ES-I3 (cell line): Measurements from ENCODE around the gene SGCE.

Experiments used
- H3K36me3 ChIP-seq: 2 replicates; pipeline ENCODE4 v1.6.1; 2013; ENCODE audit warnings: mild to moderate bottlenecking, low read length, control low read depth, moderate library complexity; ENCODE audit not compliant: insufficient read depth
- H3K4me1 ChIP-seq: 2 replicates; pipeline ENCODE4 v1.6.1; 2013; ENCODE audit warnings: mild to moderate bottlenecking, control low read depth, low read length; ENCODE audit not compliant: insufficient read depth
- H3K9ac ChIP-seq: 2 replicates; pipeline ENCODE4 v1.6.1; 2013; ENCODE audit warnings: low read depth, mild to moderate bottlenecking, low read length, moderate library complexity
- H3K9me3 ChIP-seq: 2 replicates; pipeline ENCODE4 v1.6.1; 2013; ENCODE audit warnings: mild to moderate bottlenecking, low read length, moderate library complexity; ENCODE audit not compliant: control insufficient read depth, insufficient read depth

The SGCE gene

GRCh38 chr7:94588075-94588474 lies 67.9 kb downstream of the SGCE start:
- Histone ChIP-seq H3K9me3 (no peaks in the 10 kb centered on the region), H3K36me3 (no peaks in the 10 kb centered on the region; the same call in 1 of the 2 replicates), H3K9ac (no peak overlapping the region), H3K4me1 (no peaks in the 10 kb centered on the region)

DNA sequence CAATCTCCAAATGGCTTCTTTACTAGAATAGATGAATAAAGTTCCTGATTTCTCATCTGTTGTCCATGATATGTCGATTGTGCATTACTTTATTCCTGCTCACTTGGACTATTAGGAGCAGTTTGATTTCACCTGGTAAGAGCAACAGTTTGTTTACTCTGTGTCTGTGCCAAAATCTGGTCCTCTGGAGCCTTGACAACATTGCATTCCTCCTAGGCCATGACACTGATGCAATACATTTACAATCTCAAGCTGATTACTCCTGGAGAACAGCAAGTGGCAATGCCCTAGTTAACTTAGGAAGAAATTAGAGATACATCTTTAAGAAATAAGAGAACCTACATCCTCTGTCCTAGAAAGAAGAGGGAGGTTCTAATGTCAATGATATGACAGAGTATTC lies 71.8 kb downstream of the SGCE start:
- H3K9ac ChIP-seq = no peak overlapping the region
- no peaks in the 10 kb centered on the region for H3K9me3 ChIP-seq
- H3K36me3 ChIP-seq = no peaks in the 10 kb centered on the region

GRCh38 chr7:94580601-94581000 lies 75.3 kb downstream of the SGCE start:
- Histone ChIP-seq H3K9me3 (peaks cover 3% of the 10 kb centered on the region; the same call in 1 of the 2 replicates), H3K4me1 (no peaks in the 10 kb centered on the region), H3K36me3 (no peaks in the 10 kb centered on the region; the same call in 1 of the 2 replicates), H3K9ac (no peak overlapping the region)

More for the DNA sequence above, 71.8 kb downstream of the SGCE start:
- H3K4me1 ChIP-seq = no peaks in the 10 kb centered on the region

DNA sequence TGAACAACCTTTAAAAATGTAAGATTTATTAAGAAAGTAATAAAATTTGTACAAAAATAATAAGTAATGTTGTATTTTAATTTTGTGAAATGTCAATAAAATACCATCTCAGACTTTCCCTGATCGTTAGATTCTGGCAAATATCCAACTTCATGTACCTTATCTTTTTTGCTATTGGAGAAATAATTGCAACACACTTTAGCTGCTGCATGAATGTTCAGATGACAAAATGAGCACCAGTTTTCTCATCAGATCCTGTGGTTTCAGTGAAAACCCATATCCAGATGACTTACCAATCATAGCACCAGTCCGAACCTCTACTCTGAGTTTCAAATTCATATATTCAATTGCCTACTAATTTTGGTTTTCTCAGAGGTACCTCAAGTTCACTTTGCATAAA lies 76.5 kb downstream of the SGCE start:
- peaks cover 3% of the 10 kb centered on the region; the same call in 1 of the 2 replicates for H3K9me3 ChIP-seq
- no peaks in the 10 kb centered on the region; the same call in 1 of the 2 replicates for H3K36me3 ChIP-seq
- no peak overlapping the region for H3K9ac ChIP-seq
- H3K4me1 ChIP-seq = no peaks in the 10 kb centered on the region

- no peaks in the 10 kb centered on the region for H3K4me1 ChIP-seq
- no peaks in the 10 kb centered on the region; the same call in 1 of the 2 replicates for H3K36me3 ChIP-seq
- no peak overlapping the region for H3K9ac ChIP-seq
Observed at GRCh38 chr7:94578614-94579013, 77.3 kb downstream of the SGCE start.

DNA sequence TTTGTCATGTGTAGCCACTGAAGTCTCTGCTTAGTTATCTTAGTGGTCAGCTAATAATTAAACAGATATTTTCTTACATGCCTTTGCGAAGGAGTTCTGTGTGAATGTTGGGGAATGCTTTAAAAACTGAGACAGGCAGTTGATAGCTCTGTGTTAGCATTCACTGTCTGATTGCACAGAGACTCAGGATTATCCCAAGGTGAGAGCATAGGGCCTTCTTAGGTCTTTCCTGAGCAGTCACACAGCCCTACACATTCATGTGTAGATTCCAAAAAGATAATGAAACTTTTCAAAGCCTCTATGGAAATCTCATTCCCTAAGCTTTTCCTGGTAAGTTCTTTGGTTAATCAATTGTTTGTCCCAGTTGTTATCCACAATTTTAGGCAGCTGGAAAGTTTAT lies 78.6 kb downstream of the SGCE start:
- H3K9ac ChIP-seq = no peak overlapping the region
- H3K36me3 ChIP-seq = no peaks in the 10 kb centered on the region; the same call in 1 of the 2 replicates

More at GRCh38 chr7:94578614-94579013, 77.3 kb downstream of the SGCE start:
- H3K9me3 ChIP-seq = peaks cover 3% of the 10 kb centered on the region; the same call in 1 of the 2 replicates

GRCh38 chr7:94576316-94576715 lies 79.6 kb downstream of the SGCE start:
- H3K9me3 ChIP-seq = peaks cover 3% of the 10 kb centered on the region; the same call in 1 of the 2 replicates
- no peak overlapping the region for H3K9ac ChIP-seq
- H3K36me3 ChIP-seq = no peaks in the 10 kb centered on the region; the same call in 1 of the 2 replicates
- H3K4me1 ChIP-seq = no peaks in the 10 kb centered on the region

More for the DNA sequence above, 78.6 kb downstream of the SGCE start:
- peaks cover 3% of the 10 kb centered on the region; the same call in 1 of the 2 replicates for H3K9me3 ChIP-seq
- H3K4me1 ChIP-seq = no peaks in the 10 kb centered on the region

- Histone ChIP-seq H3K36me3 (no peaks in the 10 kb centered on the region; the same call in 1 of the 2 replicates), H3K4me1 (no peaks in the 10 kb centered on the region), H3K9ac (no peak overlapping the region), H3K9me3 (peaks cover 3% of the 10 kb centered on the region; the same call in 1 of the 2 replicates)
Observed at GRCh38 chr7:94575646-94576045, 80.3 kb downstream of the SGCE start.

DNA sequence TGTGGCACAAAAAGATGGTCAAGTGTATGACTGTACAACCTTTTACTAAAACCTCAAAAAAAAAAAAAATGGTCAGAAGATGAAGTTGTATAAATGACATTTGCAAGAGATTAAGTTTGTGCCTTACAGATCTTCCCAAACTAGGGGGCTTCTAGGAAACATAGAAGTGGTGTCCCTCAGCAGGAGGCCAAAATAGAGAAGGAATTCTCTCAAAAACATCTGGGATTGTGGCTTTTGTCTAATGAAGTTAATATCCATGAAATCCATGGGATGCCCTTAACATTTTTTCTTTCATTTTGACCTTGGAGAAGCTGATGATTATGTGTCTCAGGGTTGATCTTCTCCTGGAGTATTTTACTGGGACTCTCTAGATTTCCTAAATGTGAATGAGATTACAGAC lies 84.1 kb downstream of the SGCE start:
- Histone ChIP-seq H3K4me1 (no peaks in the 10 kb centered on the region), H3K9me3 (peaks cover 3% of the 10 kb centered on the region; the same call in 1 of the 2 replicates), H3K9ac (no peak overlapping the region), H3K36me3 (no peaks in the 10 kb centered on the region)

GRCh38 chr7:94567396-94567795 lies 88.5 kb downstream of the SGCE start:
- H3K9ac ChIP-seq = no peak overlapping the region
- H3K9me3 ChIP-seq = no peaks in the 10 kb centered on the region
- H3K4me1 ChIP-seq = no peaks in the 10 kb centered on the region
- H3K36me3 ChIP-seq = no peaks in the 10 kb centered on the region

DNA sequence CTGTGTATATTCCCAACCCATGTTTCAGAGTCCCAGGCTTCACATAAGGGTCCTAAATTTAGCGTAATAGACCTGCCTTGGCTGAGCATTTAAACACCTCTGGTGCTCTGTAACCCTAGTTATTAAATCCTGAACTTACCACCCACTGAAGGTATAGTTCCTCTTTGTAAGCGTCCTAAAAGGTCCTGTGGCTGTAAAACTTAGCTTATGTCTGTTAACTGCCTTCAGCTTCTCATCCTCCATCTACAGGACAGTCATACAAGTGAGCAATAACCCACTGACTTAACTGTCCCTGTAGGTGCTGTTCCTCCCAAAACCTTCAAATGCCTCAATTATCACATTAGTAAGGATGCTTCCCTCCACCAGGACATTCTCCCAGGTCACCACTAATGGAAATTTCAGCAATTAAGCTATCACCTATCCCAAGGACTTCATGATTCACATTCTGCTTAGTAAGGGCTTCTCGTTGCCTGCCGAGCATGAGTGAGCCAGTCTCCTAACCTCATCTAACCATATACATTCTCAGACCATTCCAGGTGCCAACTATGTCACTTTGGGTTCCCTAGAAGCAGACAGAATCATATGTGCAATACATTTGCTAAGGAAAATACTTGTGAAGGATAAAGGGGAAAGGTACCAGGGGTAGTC lies 90.6 kb downstream of the SGCE start:
- no peak overlapping the region for H3K9ac ChIP-seq
- H3K4me1 ChIP-seq = no peaks in the 10 kb centered on the region
- H3K9me3 ChIP-seq = no peaks in the 10 kb centered on the region
- no peaks in the 10 kb centered on the region for H3K36me3 ChIP-seq

DNA sequence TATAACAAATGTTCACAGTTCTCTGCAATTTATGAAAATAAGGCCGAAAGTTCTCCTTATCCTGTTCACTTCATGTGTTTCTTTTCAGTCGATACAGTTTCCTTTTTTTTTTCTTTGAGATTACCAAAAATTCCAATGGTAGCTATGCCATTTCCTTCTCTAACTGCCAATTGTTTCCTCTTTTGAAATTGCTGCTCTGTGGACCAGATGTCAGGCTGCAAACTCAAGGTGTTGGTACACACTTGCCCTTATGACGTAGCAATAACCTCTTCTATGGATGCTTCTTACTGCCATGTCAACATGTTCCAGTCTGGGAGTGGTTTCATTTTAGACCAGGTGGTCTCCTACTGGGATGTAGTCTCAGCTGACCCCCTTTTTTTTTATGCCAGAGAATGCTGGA lies 93.4 kb downstream of the SGCE start:
- Histone ChIP-seq H3K9me3 (no peaks in the 10 kb centered on the region), H3K36me3 (no peaks in the 10 kb centered on the region), H3K4me1 (no peaks in the 10 kb centered on the region), H3K9ac (no peak overlapping the region)

DNA sequence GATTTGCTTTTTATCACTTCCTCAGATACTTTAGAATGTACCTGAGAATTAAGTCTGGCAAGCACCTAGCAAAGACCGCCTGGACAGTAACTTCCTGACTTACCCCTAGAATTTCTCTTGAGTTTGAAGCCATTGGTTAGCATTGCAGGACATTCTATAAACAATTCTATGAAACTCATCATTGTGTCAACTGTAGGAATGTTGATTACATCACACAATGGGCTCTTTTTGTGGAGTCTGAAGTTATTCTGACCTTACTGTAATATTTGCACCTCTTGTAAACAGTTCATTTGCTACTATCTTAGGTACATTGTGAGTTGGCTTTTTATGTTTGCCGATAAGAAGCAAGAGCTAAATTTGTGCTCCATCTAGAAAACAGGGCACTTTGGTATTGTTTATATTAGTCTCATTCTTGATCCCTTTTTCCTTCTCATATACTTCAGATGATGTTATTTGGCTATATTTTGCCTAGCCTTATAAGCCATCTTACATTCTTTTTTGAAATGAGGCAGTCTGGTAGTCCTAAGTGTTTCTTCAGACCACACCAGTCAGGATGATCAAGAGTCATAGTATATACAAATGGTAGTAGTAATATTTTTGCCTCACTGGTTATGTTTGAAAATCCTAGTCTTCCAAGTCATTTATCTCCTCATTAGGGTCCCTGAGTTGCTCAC lies 94.0 kb downstream of the SGCE start:
- Histone ChIP-seq H3K4me1 (no peaks in the 10 kb centered on the region), H3K36me3 (no peaks in the 10 kb centered on the region), H3K9ac (no peak overlapping the region), H3K9me3 (no peaks in the 10 kb centered on the region)

DNA sequence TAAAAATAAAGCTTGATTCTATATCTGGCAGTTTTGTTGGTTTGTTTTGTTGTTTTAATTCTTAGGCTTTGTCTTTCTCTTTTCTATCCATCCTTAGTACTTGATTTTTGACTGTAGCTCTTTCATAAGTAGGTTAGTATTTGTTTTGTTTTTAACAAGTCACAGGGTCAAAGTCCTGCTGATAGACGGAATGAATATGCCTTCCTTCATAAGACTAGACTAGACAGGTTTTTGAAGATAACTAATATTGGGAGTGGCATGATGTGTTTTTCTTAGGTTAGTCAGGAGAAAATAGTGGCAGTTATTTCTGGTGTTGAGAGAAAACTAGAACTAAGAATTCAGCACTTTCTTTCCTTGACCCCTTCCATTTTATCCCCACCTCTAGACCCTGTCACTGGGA lies 96.0 kb downstream of the SGCE start:
- H3K4me1 ChIP-seq = no peaks in the 10 kb centered on the region
- H3K9me3 ChIP-seq = no peaks in the 10 kb centered on the region
- H3K36me3 ChIP-seq = no peaks in the 10 kb centered on the region
- H3K9ac ChIP-seq = no peak overlapping the region

DNA sequence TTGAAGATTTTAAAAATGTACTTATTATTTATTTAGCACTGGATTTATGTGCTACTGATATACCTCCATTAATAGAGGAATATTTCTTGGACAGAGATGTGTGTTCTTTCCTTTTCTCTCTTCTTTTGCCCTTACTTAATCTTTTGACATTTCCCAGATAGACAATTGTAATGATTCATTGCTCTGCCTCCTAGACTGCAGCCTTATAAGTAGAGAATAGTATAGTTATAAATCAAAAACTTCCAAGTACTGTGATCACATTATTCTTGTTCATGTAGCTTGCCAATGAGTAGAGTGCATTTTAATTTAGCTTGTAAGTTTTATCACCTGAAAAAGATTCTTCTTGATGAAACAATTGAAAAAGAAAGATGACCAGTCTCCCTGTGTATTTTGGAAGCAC lies 98.7 kb downstream of the SGCE start:
- Histone ChIP-seq H3K4me1 (no peaks in the 10 kb centered on the region), H3K36me3 (no peaks in the 10 kb centered on the region)

More for the DNA sequence above, 98.7 kb downstream of the SGCE start:
- H3K9me3 ChIP-seq = no peaks in the 10 kb centered on the region
- no peak overlapping the region for H3K9ac ChIP-seq
